Stimulated activated CD4-positive, alpha-beta T cell treated with anti-CD3 and anti-CD28 coated beads, Interleukin-1b, Interleukin-23, amount 100 ng/mL, for 1 hour (primary cell): Measurements from ENCODE around the gene MAD1L1.
"Not testable (repeated sequence)": the region's sequence is repeated elsewhere in the genome, so short reads cannot be mapped to it uniquely, and the experiment has no call there.

Experiments used
- DNase-seq, 2 donors: peaks; one replicate each; pipeline ENCODE4 v3.0.0-alpha.2; 2020; ENCODE audit warnings: low read depth in 2 of 2

MAD1L1 gene

DNA sequence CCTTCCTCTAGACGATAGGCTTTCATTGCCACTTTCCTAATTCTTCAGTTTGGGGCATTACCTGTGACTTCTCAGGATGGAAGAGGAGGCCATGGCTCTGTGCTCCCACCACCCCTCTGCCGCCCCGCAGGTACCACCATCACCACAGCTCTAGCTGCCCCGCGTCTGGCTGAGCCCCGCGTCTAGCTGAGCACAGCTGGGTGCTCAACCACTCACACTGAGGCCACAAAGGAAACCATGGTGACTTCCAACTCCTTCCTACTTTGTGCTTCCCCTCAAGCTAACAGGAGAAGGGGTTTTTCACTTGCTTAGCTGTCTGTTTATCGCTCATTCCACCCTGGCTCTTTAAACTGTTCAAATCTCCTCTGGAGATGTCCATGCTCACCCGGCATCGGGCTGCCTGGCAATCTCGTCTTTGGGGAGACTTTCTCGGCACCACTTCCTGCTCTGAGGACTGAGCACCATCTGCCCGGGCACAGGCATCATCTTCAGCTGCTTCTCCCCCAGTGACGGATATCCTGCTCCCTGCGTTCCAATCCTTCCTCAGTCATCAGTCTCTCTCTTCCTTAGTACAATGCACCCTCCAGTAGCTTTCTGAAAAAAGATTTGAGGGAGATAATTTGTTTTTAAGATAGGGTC, 59.4 kb downstream of the MAD1L1 start:
- DNase-seq: no peak

DNA sequence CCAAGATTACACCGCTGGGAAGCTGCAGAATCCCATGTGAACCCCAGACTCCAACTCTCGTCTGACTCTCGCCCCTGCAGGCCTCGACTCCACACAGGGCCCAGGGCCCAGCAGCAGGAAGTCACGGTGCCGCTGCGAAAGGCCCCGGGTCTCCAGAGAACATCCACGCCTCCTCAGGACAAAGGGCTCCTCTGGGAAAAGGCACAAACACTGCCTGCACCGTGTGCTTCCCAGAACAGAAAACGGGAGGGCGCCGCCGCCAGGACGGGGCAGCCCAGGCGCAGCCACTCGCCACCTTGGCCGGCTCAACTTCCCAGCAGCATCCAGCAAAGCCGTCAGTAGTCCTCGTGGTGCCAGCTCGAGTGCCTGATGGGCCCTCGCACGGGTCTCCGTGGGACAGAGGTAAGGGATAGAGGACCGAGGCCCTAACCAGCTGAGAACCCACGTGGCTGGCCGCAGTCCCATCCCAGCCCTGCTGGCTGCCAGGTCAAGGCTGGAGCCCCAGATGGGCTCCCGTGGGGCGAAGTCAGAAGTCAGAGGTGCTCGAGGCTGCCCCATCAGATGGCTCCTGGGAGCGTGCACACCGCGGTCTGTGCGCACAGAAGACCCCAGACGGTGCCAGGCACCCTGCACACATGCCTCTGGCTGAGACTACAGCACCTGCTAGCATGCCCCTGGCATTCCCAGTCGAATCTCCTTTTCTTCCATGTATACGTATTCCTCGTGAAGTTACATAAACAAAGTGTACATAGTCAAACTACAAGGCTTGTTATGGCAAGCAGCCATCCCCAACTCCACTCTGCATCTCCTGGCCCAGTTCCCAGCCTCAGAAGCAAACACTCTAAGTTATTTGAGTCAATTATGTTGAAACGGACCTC, 60.2 kb downstream of the MAD1L1 start:
- DNase-seq: no peak

DNA sequence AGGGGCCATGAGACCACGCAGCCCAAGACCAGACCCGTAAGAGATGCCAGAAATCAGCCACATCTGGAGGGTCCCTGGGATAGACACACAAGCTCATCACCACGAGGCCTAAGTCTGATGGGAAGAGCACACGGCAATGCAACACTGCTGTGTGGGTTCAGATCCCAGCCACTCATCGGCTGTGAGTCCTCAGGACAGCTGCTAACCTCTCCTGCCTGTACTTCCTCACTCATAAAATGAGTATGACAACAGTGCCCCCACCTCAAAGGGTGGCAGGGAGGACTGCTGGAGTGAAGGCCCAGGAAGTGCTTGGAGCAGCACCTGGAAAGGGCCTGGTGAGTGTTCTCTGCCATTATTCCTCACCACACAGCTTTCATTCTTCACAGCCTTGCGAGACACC, 60.9 kb downstream of the MAD1L1 start:
- DNase-seq: no peak

DNA sequence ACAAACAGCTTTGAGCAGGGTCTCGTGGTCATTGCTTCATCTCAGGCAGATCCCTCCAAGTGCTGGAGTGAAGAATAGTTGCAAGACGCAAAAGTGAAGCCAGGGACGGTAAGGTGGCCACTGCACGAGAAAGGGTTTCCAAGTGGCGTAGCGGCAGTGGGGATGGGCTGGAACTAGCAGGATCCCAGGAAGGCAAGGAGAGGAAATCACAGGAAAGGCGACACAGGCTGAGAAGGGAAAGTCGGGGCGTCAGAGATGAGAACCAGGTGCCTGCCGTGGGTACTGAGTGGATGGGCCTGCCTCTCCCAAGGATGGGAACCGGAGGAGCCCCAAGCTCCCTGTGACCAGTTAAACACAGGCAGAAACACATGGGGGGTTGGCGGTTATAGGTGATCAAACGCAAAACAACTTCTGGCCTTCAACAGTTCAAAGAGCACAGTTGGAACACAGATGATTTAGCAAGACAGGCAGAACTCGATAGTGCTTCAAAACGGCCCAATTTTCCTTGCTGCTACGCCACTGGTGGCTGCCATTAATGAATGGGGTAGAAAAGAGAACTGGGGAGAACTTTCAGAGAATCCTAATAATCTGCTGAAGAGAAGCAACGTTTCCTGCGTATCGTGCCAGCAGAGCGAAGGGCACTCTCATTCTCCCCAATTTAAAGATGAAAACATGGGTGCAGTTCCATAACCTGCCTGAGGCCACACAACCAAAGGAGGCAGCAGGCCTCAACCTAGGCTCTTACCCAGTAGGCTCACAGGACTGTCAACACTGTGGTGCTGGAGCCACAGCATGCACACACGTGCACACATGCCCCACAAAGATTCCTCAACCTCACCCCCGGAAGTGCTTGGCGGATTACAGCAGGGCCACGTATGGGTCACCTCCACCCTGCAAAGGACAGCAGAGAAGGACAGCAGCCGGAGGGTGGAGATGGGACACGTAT, 61.9 kb downstream of the MAD1L1 start:
- DNase-seq: no peak

DNA sequence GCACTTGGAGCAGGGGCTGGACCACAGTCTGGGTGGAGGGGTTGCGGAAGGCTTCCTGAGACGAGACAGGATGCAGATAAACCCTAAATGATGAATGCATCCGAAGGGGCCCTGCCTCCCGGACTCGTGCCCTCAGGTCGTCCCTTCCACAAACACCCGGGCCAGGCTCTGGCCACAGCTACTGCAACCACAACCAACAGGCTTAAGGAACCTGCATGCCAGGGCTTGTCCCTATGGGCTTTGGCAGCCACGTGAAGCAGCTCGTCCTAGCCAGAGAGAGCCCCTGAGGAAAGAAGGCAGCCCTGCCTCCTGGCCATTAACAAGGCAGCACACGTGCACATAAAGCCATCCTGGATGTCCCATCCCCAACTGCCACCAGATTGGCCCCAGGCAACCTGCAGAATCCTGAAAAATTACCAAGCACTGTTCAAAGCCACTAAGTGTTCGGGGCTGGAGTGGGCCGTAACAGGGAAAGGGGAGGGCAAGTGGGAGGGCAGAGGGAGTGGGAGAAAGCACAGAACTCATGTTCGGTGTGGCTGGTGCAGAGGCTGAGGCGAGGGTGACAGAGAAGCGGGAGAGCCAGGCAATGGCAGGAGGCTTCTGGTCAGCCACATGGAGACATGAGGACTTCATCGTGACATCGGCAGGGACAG, 62.7 kb downstream of the MAD1L1 start:
- no peak for DNase-seq

DNA sequence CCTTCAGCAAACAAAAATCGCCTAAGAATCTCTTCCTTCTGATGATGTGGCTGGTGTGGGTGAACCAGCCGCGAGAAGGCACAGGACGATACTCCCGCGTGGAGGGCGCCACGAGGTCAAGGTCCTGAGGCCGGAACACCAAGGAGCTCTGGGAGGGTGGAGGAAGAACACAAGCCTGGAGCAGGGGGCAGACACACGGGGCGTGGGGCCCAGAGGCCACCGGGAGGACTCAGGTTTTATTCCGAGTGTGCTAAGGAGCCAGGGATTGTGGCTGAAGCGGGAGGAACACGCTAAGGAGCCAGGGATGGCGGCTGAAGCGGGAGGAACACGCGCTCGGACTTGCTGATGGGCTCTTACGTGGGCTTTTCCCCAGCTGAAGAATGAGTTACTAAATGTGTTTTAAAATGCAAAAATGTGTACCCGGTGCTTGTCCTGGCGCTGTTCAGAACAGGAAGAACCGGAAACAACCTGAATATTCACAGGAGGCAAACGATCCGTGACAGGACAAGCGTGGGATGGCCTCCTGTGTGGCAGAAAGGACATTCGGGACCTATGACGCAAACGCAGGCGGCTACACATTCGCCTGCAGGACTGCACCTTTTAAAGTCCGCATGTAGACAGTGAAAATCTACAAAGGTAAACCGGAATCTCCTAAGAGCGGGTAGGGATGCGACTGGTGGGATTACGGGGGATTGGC, 64.0 kb downstream of the MAD1L1 start:
- DNase-seq: no peak

DNA sequence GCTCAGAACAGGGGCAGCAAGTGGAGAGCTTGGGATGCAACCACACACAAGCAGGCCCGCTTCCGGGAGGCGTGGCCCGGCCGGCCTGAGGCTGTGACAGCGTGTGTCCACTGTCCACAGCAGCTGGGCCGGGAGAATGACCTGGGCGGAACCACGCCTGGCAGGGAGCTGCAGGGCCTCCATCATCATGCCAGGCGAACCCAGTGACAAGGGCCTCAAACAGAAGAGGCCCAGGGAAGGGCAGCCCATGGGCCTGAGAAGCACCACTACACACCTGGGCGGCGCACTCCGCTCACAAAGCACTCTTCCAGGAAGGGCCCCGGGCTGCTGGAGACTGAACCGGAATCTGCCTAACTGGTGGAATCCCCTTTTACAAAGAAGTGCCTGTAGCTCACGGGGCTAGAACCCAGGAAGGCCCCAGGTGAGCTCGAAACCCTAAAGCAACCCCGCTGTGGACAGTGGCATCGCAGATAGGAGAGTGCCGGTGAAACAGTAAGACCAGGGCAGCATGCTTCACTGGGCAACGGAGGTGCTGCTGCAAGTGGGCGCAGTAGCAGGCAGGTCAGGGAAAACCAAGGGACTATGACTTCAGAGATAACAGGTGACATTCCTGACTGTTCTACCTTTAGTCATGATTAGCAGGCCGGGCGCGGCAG, 66.0 kb downstream of the MAD1L1 start:
- no peak for DNase-seq

DNA sequence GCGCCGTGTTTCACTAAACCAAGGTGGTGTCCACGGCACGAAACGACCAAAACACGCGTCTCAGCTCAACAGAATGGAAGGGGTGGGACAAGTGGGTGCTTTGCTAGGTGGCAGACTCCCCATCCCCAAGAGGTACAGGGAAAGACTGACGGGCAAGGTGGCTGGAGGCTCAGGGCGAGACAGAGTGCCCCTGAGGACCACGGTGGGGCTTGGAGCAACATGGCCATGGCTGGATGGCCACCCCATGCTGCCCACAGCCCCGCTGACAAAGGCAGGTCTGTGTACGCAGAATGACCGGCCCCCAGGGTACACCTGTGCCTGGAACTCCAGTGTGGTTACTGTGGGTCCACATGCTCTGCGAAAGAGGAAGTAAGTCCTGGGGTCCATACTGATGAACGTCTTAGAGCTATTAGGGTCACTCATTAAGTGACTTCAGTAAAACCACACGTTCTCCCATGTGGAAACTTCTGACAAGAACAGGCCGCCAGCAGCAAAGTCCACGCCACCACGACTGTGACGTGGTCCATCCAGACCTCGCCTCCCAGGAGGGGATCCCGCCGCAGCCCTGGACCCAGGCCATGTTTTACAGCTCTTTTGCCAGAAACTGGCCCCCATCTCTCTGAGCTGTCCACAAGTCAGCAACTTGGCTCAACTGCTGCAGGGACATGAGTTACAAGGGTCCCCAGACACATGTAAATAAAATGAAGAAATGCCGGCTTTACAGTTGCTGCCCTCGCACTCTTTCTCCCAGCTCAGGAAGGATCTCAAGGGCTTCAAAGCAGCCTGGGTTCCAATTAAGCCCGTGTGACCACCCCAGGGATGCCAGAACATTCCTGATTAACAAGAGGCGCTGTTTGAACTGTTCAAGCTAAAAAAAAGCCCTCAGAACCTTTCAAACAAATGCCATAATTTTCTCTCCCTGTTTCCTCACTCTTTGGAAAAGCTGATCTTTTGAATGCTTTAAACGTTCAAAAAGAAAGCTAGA, 66.8 kb downstream of the MAD1L1 start:
- no peak for DNase-seq

DNA sequence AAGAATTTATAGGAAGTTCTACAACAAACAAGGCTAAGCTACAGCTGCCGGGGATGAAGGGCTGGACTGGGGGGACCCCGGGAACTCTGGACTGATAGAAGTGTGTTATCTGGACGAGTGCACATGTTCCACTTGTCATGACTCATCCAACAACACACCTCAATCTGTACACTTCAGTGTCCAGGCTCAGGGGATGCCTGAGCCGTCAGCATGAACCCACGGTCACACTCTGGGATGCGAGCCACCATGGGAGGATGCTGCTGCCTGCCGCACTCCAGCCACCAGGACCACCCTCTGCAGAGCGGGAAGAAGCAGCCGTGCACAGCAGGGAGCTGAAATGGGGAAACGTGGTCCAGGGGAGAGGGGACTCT, 67.5 kb downstream of the MAD1L1 start:
- no peak for DNase-seq

DNA sequence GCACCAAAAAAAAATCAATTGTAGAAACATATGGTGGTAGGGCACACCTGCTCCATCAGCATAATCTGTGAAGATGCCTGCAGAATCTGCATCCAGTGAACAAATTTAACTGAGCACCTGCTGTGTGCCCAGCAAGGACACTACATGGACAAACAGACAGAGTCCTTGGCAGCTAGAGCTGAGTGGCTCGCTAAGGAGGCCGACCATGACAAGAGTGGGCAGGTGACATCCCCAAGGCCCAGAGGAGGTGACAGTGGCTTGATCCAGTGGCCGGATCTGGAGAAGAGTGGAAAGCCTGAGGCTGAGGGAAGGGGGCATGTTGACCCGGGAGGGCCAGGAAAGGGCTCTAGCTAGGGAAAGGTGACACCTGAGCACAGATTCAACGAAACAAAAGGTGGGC, 68.1 kb downstream of the MAD1L1 start:
- DNase-seq: no peak

DNA sequence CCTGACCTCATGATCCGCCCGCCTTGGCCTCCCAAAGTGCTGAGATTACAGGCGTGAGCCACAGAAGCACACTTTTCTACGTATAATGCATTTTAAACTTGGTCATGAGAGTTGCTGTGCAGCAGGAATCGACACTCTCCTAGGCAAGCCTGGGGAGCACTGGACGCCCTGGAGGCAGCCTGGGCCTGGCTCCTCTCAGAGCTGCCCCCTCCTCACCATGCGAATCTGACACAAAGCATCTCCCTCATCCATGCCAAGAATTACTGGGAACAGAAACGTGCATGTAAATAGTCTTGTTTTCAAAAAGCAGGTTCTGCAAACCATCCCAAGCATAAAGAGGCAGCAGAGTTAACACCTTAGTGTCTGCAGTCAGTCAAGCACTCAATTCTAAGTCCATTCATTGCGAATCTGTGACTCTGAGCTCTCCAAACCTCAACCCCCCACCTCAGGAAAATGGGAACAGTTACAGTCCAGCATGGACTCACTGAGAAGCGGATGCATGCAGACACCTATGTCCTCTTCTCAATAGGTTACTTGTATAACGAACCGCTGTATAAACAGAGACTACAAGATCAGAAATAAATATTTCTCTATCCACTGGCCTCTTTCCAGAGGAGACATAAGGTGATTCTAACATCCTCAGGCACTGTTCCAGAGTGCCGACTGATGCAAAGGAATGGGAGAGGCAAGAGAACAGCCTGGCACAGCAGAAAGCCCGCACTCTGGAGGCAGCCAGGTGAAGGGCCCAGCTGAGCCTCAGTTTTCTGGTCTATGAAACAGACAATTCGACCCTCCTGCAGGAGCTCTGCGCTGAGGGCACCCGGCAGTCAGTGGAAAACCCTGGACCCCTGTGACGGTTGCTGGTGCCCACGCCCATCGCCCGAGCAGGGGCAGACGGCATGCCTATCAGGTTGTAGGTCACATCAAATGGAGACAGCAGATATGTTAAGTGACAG, 68.9 kb downstream of the MAD1L1 start:
- no peak for DNase-seq

DNA sequence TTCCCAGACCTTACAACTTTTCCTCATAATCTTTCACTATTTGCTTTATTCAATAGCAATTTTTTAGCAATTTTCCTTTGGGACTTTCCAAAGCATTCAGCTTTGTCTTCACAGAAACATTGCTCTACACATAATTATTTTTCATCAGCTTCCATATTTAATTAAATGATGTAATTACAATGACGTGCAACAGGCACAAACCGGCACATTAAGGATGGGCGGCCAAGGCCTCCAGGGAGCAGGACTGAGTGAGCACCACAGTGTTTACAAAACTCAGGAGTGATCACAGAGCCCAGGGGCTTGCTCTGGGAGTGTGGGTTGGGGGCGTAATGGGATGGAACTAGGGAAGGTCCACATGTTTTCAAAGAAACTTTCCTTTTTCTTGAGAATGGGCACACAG, 69.8 kb downstream of the MAD1L1 start:
- no peak for DNase-seq

DNA sequence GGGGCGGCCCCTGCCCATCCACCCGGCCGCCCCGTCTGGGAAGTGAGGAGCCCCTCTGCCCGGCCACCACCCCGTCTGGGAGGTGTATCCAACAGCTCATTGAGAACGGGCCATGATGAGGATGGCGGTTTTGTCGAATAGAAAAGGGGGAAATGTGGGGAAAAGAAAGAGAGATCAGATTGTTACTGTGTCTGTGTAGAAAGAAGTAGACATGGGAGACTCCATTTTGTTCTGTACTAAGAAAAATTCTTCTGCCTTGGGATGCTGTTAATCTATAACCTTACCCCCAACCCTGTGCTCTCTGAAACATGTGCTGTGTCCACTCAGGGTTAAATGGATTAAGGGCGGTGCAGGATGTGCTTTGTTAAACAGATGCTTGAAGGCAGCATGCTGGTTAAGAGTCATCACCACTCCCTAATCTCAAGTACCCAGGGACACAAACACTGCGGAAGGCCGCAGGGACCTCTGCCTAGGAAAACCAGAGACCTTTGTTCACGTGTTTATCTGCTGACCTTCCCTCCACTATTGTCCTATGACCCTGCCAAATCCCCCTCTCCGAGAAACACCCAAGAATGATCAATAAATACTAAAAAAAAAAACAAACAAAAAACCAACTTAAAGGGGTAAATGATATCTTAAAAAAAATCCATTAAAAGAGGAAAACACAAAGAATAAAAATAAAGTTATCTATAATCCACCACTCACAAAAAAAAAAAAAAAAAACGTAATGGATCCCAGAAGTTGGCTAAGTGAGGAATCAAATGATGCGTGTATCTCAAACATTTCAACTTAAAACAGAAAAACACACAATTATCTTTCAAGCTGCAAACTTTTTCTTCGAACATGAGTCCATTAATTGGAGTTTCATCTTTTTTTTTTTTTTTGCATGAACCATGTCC, 70.5 kb downstream of the MAD1L1 start:
- not testable (repeated sequence) for DNase-seq

DNA sequence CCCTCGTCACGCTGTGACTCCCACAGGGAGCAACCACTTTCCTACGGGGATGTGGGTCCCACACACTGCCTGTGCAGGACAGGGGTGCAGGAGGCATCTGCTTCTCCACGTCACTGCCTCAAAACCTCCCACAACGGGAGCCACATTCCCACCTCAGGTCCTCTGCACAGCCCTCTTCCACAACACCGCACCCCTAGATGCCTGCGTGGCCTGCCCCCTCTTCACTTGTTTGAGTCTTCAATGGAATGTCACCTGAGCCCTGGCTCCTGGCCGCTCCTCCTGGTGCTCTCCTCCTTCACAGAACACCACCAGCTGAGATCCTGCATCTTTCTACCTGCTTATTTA, 73.6 kb downstream of the MAD1L1 start:
- no peak for DNase-seq

DNA sequence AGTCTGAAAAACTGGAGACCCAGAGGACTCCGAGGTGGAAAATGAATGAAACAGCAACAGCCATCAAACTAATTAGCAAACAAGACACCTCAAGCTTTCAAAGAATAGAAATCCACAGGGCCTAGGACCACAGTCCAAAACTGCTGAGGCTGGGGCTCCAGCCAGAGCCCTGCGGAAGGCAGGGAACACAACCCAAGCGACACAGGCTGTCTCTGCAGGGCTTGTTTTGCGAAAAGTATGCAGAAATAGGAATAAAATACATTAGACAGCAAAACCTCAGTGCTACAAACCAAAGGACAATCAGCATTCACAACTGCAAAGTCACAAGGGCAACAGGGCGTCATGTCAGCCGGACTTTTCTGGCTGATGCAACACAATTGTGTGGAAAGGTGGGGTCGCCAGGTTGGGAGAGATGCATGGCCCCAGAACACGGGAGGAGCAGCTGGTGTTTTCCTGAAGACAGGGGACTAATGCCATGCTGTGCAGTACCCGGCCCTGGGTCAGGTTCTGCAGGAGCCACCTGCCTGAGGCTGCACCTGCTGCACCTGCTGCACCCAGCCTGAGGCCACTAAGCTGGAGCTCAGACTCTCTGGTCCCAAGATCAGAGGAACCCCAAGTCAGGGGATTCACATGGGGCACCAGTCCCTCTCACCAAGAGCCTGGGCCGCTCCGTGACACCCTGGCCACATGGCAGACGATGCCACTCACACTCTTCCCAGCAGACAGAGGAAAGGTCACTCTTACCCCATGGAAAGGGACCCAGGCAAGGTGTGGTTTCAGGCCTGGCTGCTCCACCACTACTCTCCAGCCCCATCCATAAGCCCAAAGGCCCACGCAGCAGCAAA, 74.2 kb downstream of the MAD1L1 start:
- DNase-seq: no peak
